ENCODE measurements around the gene SLFNL1. TPM values are rescaled to one million over a fixed set of nuclear protein-coding genes. Genes with fewer than 3 reads are reported as not detected.

The SLFNL1 gene
- total and polyA plus RNA-seq, 4 donors = 0.38 to 1.0 (median 0.60) TPM

GRCh38 chr1:40981691-40982448 is 39.7 kb downstream of the SLFNL1 start:
- peak; percentile 19 for ATAC-seq (ENCODE audit: low FRiP score)
- peaks cover 0 to 2% of the 10 kb centered on the region in 2 donors for H3K4me1 ChIP-seq (ENCODE audit: control insufficient read depth in 1 of 2, insufficient read depth in 2 of 2, low read length in 2 of 2)
- peak overlapping the region; percentile 16 to 57 for H3K4me3 ChIP-seq (ENCODE audit: low read length in 2 of 2)
- DNase-seq = no peak
- 2 to 6% methylated on average over 14 of the region's 14 CpGs for WGBS, 2 donors
- intact Hi-C loops (cut with DNase I) = loop anchor here in 1 of 2 donors (5.0 kb wide), 1 partner anchor 65 kb away; no protein-coding TSS in a partner anchor
- H3K36me3 ChIP-seq (ENCODE audit: control insufficient read depth in 1 of 2, insufficient read depth in 2 of 2, low read length in 1 of 2) = peaks cover 0 to 8% of the 10 kb centered on the region in 2 donors
- H3K9me3 ChIP-seq (ENCODE audit: control insufficient read depth, low read length) = no peaks in the 10 kb centered on the region
- peak overlapping the region; percentile 81 to 96 for H3K27ac ChIP-seq (ENCODE audit: low read depth in 1 of 2, low read length in 2 of 2)
- H3K27me3 ChIP-seq (ENCODE audit: control insufficient read depth in 1 of 2, insufficient read depth in 2 of 2, low read length in 1 of 2) = no peaks in the 10 kb centered on the region

- Histone ChIP-seq H3K4me3 (ENCODE audit: low read length in 2 of 2) (peak overlapping the region; percentile 80 to 87), H3K4me1 (ENCODE audit: control insufficient read depth in 1 of 2, insufficient read depth in 2 of 2, low read length in 2 of 2) (no peaks in the 10 kb centered on the region), H3K27me3 (ENCODE audit: control insufficient read depth in 1 of 2, insufficient read depth in 2 of 2, low read length in 1 of 2) (no peaks in the 10 kb centered on the region), H3K36me3 (ENCODE audit: control insufficient read depth in 1 of 2, insufficient read depth in 2 of 2, low read length in 1 of 2) (peaks cover 0 to 3% of the 10 kb centered on the region in 2 donors), H3K27ac (ENCODE audit: low read depth in 1 of 2, low read length in 2 of 2) (peak overlapping the region; percentile 59 to 64), H3K9me3 (ENCODE audit: control insufficient read depth, low read length) (no peaks in the 10 kb centered on the region)
- 9 to 10% methylated on average over 27 of the region's 27 CpGs for WGBS, 2 donors
- peak in 1 of 2 donors; percentile 78 for DNase-seq
- ATAC-seq (ENCODE audit: low FRiP score) = no peak
- intact Hi-C loops (cut with DNase I) = loop anchor here in 1 of 2 donors (5.0 kb wide), 1 partner anchor 67 kb away; no protein-coding TSS in a partner anchor
Observed at GRCh38 chr1:40980453-40981121, 40.9 kb downstream of the SLFNL1 start.

GRCh38 chr1:40980068-40980452 is 41.5 kb downstream of the SLFNL1 start:
- Histone ChIP-seq H3K27ac (ENCODE audit: low read depth in 1 of 2, low read length in 2 of 2) (peak overlapping the region; percentile 59 to 64), H3K9me3 (ENCODE audit: control insufficient read depth, low read length) (no peaks in the 10 kb centered on the region), H3K27me3 (ENCODE audit: control insufficient read depth in 1 of 2, insufficient read depth in 2 of 2, low read length in 1 of 2) (no peaks in the 10 kb centered on the region), H3K36me3 (ENCODE audit: control insufficient read depth in 1 of 2, insufficient read depth in 2 of 2, low read length in 1 of 2) (peaks cover 0 to under 1% of the 10 kb centered on the region in 2 donors), H3K4me1 (ENCODE audit: control insufficient read depth in 1 of 2, insufficient read depth in 2 of 2, low read length in 2 of 2) (no peaks in the 10 kb centered on the region), H3K4me3 (ENCODE audit: low read length in 2 of 2) (peak overlapping the region; percentile 80 to 87)
- intact Hi-C loops (cut with DNase I) = loop anchor here in 1 of 2 donors (5.0 kb wide), 1 partner anchor 67 kb away; no protein-coding TSS in a partner anchor
- 0 to 1% methylated on average over 31 to 50 of the region's 50 CpGs for WGBS, 2 donors
- no peak for DNase-seq
- ATAC-seq (ENCODE audit: low FRiP score) = peak; percentile 0

- H3K4me3 ChIP-seq (ENCODE audit: low read length in 2 of 2) = peak within 1 kb of the TSS; percentile 80 to 87
- intact Hi-C loops (cut with DNase I) = loop anchor here in 1 of 2 donors (5.0 kb wide), 1 partner anchor 68 kb away; no protein-coding TSS in a partner anchor
- ATAC-seq (ENCODE audit: low FRiP score) = peak; percentile 96
- 0 to 1% methylated on average over 89 to 96 of the region's 96 CpGs for WGBS, 2 donors
- peak within 1 kb of the TSS; percentile 59 to 71 for H3K27ac ChIP-seq (ENCODE audit: low read depth in 1 of 2, low read length in 2 of 2)
- no peaks in the 10 kb centered on the region for H3K36me3 ChIP-seq (ENCODE audit: control insufficient read depth in 1 of 2, insufficient read depth in 2 of 2, low read length in 1 of 2)
- H3K27me3 ChIP-seq (ENCODE audit: control insufficient read depth in 1 of 2, insufficient read depth in 2 of 2, low read length in 1 of 2) = no peaks in the 10 kb centered on the region
- peak; percentile 97 to 99 for DNase-seq
- no peaks in the 10 kb centered on the region for H3K9me3 ChIP-seq (ENCODE audit: control insufficient read depth, low read length)
- H3K4me1 ChIP-seq (ENCODE audit: control insufficient read depth in 1 of 2, insufficient read depth in 2 of 2, low read length in 2 of 2) = no peaks in the 10 kb centered on the region
Observed at GRCh38 chr1:40979241-40980067, 42.1 kb downstream of the SLFNL1 start, which contains the start of gene CTPS1. Gene CTPS1, plus strand, starts transcription at chr1:40979696. Its CDS starts 3,595 bp downstream, at chr1:40983291.

GRCh38 chr1:40978886-40979240 is 42.7 kb downstream of the SLFNL1 start:
- Histone ChIP-seq H3K4me1 (ENCODE audit: control insufficient read depth in 1 of 2, insufficient read depth in 2 of 2, low read length in 2 of 2) (no peaks in the 10 kb centered on the region), H3K36me3 (ENCODE audit: control insufficient read depth in 1 of 2, insufficient read depth in 2 of 2, low read length in 1 of 2) (no peaks in the 10 kb centered on the region), H3K27ac (ENCODE audit: low read depth in 1 of 2, low read length in 2 of 2) (peak overlapping the region; percentile 14 to 38), H3K27me3 (ENCODE audit: control insufficient read depth in 1 of 2, insufficient read depth in 2 of 2, low read length in 1 of 2) (no peaks in the 10 kb centered on the region), H3K9me3 (ENCODE audit: control insufficient read depth, low read length) (no peaks in the 10 kb centered on the region), H3K4me3 (ENCODE audit: low read length in 2 of 2) (no peak overlapping the region)
- ATAC-seq (ENCODE audit: low FRiP score) (peak; percentile 0), DNase-seq (no peak)
- 37 to 39% methylated on average over 17 of the region's 17 CpGs for WGBS, 2 donors
- intact Hi-C loops (cut with DNase I) = no loop called here

GRCh38 chr1:40977716-40978115 is 43.8 kb downstream of the SLFNL1 start:
- Histone ChIP-seq H3K4me1 (ENCODE audit: control insufficient read depth in 1 of 2, insufficient read depth in 2 of 2, low read length in 2 of 2) (no peaks in the 10 kb centered on the region), H3K27ac (ENCODE audit: low read depth in 1 of 2, low read length in 2 of 2) (no peak overlapping the region), H3K36me3 (ENCODE audit: control insufficient read depth in 1 of 2, insufficient read depth in 2 of 2, low read length in 1 of 2) (no peaks in the 10 kb centered on the region), H3K4me3 (ENCODE audit: low read length in 2 of 2) (no peak overlapping the region), H3K9me3 (ENCODE audit: control insufficient read depth, low read length) (no peaks in the 10 kb centered on the region), H3K27me3 (ENCODE audit: control insufficient read depth in 1 of 2, insufficient read depth in 2 of 2, low read length in 1 of 2) (no peaks in the 10 kb centered on the region)
- 95 to 99% methylated on average over 1 of the region's 1 CpG for WGBS, 2 donors
- ATAC-seq (ENCODE audit: low FRiP score) (no peak), DNase-seq (no peak)
- intact Hi-C loops (cut with DNase I) = no loop called here

GRCh38 chr1:40976952-40977690 is 44.4 kb downstream of the SLFNL1 start:
- ATAC-seq (ENCODE audit: low FRiP score) (no peak), DNase-seq (no peak)
- Histone ChIP-seq H3K4me3 (ENCODE audit: low read length in 2 of 2) (no peak overlapping the region), H3K27ac (ENCODE audit: low read depth in 1 of 2, low read length in 2 of 2) (peak overlapping the region in 1 of 2 donors; percentile 42), H3K27me3 (ENCODE audit: control insufficient read depth in 1 of 2, insufficient read depth in 2 of 2, low read length in 1 of 2) (no peaks in the 10 kb centered on the region), H3K36me3 (ENCODE audit: control insufficient read depth in 1 of 2, insufficient read depth in 2 of 2, low read length in 1 of 2) (no peaks in the 10 kb centered on the region), H3K4me1 (ENCODE audit: control insufficient read depth in 1 of 2, insufficient read depth in 2 of 2, low read length in 2 of 2) (no peaks in the 10 kb centered on the region), H3K9me3 (ENCODE audit: control insufficient read depth, low read length) (no peaks in the 10 kb centered on the region)
- intact Hi-C loops (cut with DNase I) = no loop called here
- 44 to 52% methylated on average over 5 of the region's 5 CpGs for WGBS, 2 donors

- DNase-seq = no peak
- H3K4me1 ChIP-seq (ENCODE audit: control insufficient read depth in 1 of 2, insufficient read depth in 2 of 2, low read length in 2 of 2) = no peaks in the 10 kb centered on the region
- H3K27me3 ChIP-seq (ENCODE audit: control insufficient read depth in 1 of 2, insufficient read depth in 2 of 2, low read length in 1 of 2) = no peaks in the 10 kb centered on the region
- no peaks in the 10 kb centered on the region for H3K36me3 ChIP-seq (ENCODE audit: control insufficient read depth in 1 of 2, insufficient read depth in 2 of 2, low read length in 1 of 2)
- no peak overlapping the region for H3K4me3 ChIP-seq (ENCODE audit: low read length in 2 of 2)
- 85 to 88% methylated on average over 9 of the region's 9 CpGs for WGBS, 2 donors
- intact Hi-C loops (cut with DNase I) = no loop called here
- no peaks in the 10 kb centered on the region for H3K9me3 ChIP-seq (ENCODE audit: control insufficient read depth, low read length)
- ATAC-seq (ENCODE audit: low FRiP score) = no peak
- no peak overlapping the region for H3K27ac ChIP-seq (ENCODE audit: low read depth in 1 of 2, low read length in 2 of 2)
Observed at GRCh38 chr1:40974945-40975344, 46.6 kb downstream of the SLFNL1 start.
